IMR-90 (cell line): ENCODE measurements around the gene NDUFB3. TPM values are rescaled to one million over a fixed set of nuclear protein-coding genes. Genes with fewer than 3 reads are reported as not detected.

ENCODE experiments used
- ATAC-seq: fragments of 200-7000 bp; cut with Tn5 transposase; 2 replicates; pipeline ENCODE4 v1.9.1; 2020; ENCODE audit warnings: low read depth, mild to moderate bottlenecking, moderate library complexity
- BruUV-seq: library from RNA; stranded (reverse); fragments of 400-500 nt; replicated peaks from 2 replicates; lab custom pipeline; 2021; lab: Mats Ljungman, UMichigan
- CTCF ChIA-PET: fragments of 300-600 bp; formaldehyde crosslinking; extraction: SDS; loops from one replicate; lab custom pipeline; 2021; ENCODE audit warnings: antibody characterized with exemption; lab: Yijun Ruan, JAX
- POLR2A ChIA-PET: fragments of 300-600 bp; sonication (Branson Sonifier 250); formaldehyde crosslinking; loops from one replicate; lab custom pipeline; 2022; ENCODE audit warnings: antibody characterized with exemption; ENCODE audit not compliant: unreplicated experiment; lab: Charles Lee
- DNase-seq: peaks from one replicate; pipeline ENCODE4 v3.0.0; 2013
- H2AFZ ChIP-seq: replicated peaks from 2 replicates; pipeline ENCODE3; 2013; ENCODE audit warnings: low read length, mild to moderate bottlenecking; ENCODE audit not compliant: poor library complexity
- H2AK5ac ChIP-seq: 2 replicates; pipeline ENCODE4 v1.6.1; 2013; ENCODE audit warnings: low read depth, low read length, inconsistent platforms
- H2AK9ac ChIP-seq: replicated peaks from 2 replicates; pipeline ENCODE3; 2013; ENCODE audit warnings: mild to moderate bottlenecking, low read depth, low read length, moderate library complexity; ENCODE audit not compliant: poor library complexity
- H2BK120ac ChIP-seq: 2 replicates; pipeline ENCODE4 v1.6.1; 2013; ENCODE audit warnings: low read depth, low read length, inconsistent platforms
- H2BK15ac ChIP-seq: 3 replicates; pipeline ENCODE4 v1.6.1; 2013; ENCODE audit warnings: low read depth, low read length, inconsistent platforms
- H2BK20ac ChIP-seq: 2 replicates; pipeline ENCODE4 v1.6.1; 2013; ENCODE audit warnings: low read depth, mild to moderate bottlenecking, inconsistent platforms, low read length, moderate library complexity
- H2BK5ac ChIP-seq: 2 replicates; pipeline ENCODE4 v1.6.1; 2013; ENCODE audit warnings: mild to moderate bottlenecking, low read depth, low read length, inconsistent platforms; ENCODE audit not compliant: poor library complexity, severe bottlenecking
- H3K14ac ChIP-seq: replicated peaks from 2 replicates; pipeline ENCODE4 v1.6.1; 2013; ENCODE audit warnings: low read depth, low read length, inconsistent platforms
- H3K18ac ChIP-seq: 2 replicates; pipeline ENCODE4 v1.6.1; 2013; ENCODE audit warnings: low read depth, low read length, control low read depth
- H3K23ac ChIP-seq: 2 replicates; pipeline ENCODE4 v1.6.1; 2013; ENCODE audit warnings: low read depth, low read length, inconsistent platforms
- H3K27ac ChIP-seq: 2 replicates; pipeline ENCODE4 v1.5.1; 2013; ENCODE audit warnings: mild to moderate bottlenecking, control low read depth, low read length; ENCODE audit not compliant: insufficient read depth
- H3K27me3 ChIP-seq: 2 replicates; pipeline ENCODE4 v1.6.1; 2013; ENCODE audit warnings: low read length; ENCODE audit not compliant: control insufficient read depth, insufficient read depth
- H3K36me3 ChIP-seq: 2 replicates; pipeline ENCODE4 v1.6.1; 2013; ENCODE audit warnings: low read length, mixed read lengths; ENCODE audit not compliant: control insufficient read depth, insufficient read depth
- H3K4ac ChIP-seq: 2 replicates; pipeline ENCODE4 v1.6.1; 2013; ENCODE audit warnings: low read depth, low read length, inconsistent platforms
- H3K4me1 ChIP-seq: 2 replicates; pipeline ENCODE4 v1.6.1; 2013; ENCODE audit warnings: low read length, mixed read lengths; ENCODE audit not compliant: control insufficient read depth, insufficient read depth
- H3K4me2 ChIP-seq: 2 replicates; pipeline ENCODE4 v1.6.1; 2013; ENCODE audit warnings: low read depth, mild to moderate bottlenecking, control low read depth, low read length, moderate library complexity
- H3K4me3 ChIP-seq: 2 replicates; pipeline ENCODE4 v1.5.1; 2013; ENCODE audit warnings: low read depth, mild to moderate bottlenecking, control low read depth, low read length, moderate library complexity; ENCODE audit not compliant: insufficient read depth
- H3K56ac ChIP-seq: 2 replicates; pipeline ENCODE4 v1.6.1; 2013; ENCODE audit warnings: low read length, inconsistent platforms; ENCODE audit not compliant: insufficient read depth; ENCODE audit errors: extremely low read depth
- H3K79me1 ChIP-seq, 2 experiments: 2 replicates each; pipeline ENCODE4 v1.6.1; 2013; ENCODE audit warnings: low read length in 2 of 2, inconsistent platforms in 1 of 2, low read depth in 1 of 2
- H3K9ac ChIP-seq: 2 replicates; pipeline ENCODE4 v1.6.1; 2013; ENCODE audit warnings: low read depth, low read length, control low read depth
- H3K9me1 ChIP-seq: 2 replicates; pipeline ENCODE4 v1.6.1; 2013; ENCODE audit warnings: low read length, inconsistent platforms; ENCODE audit not compliant: insufficient read depth
- H3K9me3 ChIP-seq: 2 replicates; pipeline ENCODE4 v1.6.1; 2013; ENCODE audit warnings: low read length; ENCODE audit not compliant: control insufficient read depth, insufficient read depth
- H4K20me1 ChIP-seq: 2 replicates; pipeline ENCODE4 v1.6.1; 2013; ENCODE audit warnings: low read length, inconsistent platforms; ENCODE audit not compliant: insufficient read depth
- H4K5ac ChIP-seq: 2 replicates; pipeline ENCODE4 v1.6.1; 2013; ENCODE audit warnings: mild to moderate bottlenecking, low read depth, low read length, control low read depth
- H4K8ac ChIP-seq, 2 experiments: 2 replicates each; pipeline ENCODE4 v1.6.1; 2013; ENCODE audit warnings: low read depth in 2 of 2, low read length in 2 of 2, control low read depth in 1 of 2, inconsistent platforms in 1 of 2
- H4K91ac ChIP-seq: 2 replicates; pipeline ENCODE4 v1.6.1; 2013; ENCODE audit warnings: low read depth, low read length, inconsistent platforms; ENCODE audit not compliant: insufficient read depth
- BHLHE40 ChIP-seq: fragments of 150-350 bp; IDR thresholded peaks from 2 replicates; pipeline ENCODE4 v1.6.1; 2016; ENCODE audit warnings: mild to moderate bottlenecking, low read depth, low read length
- CEBPB ChIP-seq: IDR thresholded peaks from 2 replicates; pipeline ENCODE4 v1.6.1; 2012; ENCODE audit warnings: low read depth, low read length, improper control_type of control experiment
- MAFK ChIP-seq: IDR thresholded peaks from 2 replicates; pipeline ENCODE4 v1.6.1; 2012; ENCODE audit warnings: low read depth, low read length, improper control_type of control experiment
- MXI1 ChIP-seq: IDR thresholded peaks from 2 replicates; pipeline ENCODE4 v1.6.1; 2012; ENCODE audit warnings: low read depth, mild to moderate bottlenecking, low read length, moderate library complexity, borderline replicate concordance
- WGBS, 2 experiments: methylation state at CpG; one replicate each; pipeline versions ENCODE4 v1.1.5 to v1.1.7; 2013; ENCODE audit warnings: missing lambda C conversion rate in 2 of 2; ENCODE audit not compliant: insufficient read length in 1 of 2; ENCODE audit errors: extremely low coverage in 2 of 2; 5-methylcytosine and 5-hydroxymethylcytosine counted together
- dilution Hi-C: fragments of 300-500 bp; cut with HindIII; formaldehyde crosslinking; loops from one replicate; pipeline ENCODE4 v1.14.3; 2018; ENCODE audit warnings: low sequenced_read_pairs; ENCODE audit not compliant: unreplicated experiment
- in situ Hi-C: fragments of 300-500 bp; cut with MboI; formaldehyde crosslinking; loops from 3 replicates; pipeline ENCODE4 v1.14.3; 2019; ENCODE audit warnings: low sequenced_read_pairs, inconsistent platforms, mixed read lengths
- intact Hi-C: fragments of 100-400 bp; cut with micrococcal nuclease; formaldehyde crosslinking; loops from 2 replicates; pipeline ENCODE4 v1.10.0; 2022
- polyA plus RNA-seq, 3 experiments: library from polyadenylated mRNA; depleted of rRNA; stranded (reverse); fragments of >200 nt; gene quantifications; 2 replicates each; pipeline ENCODE4 v1.2.3, GENCODE V29; 2012; ENCODE audit warnings: low replicate concordance in 1 of 3
- total RNA-seq: library from RNA; depleted of rRNA; stranded (reverse); fragments of >200 nt; gene quantifications from 2 replicates; pipeline ENCODE4 v1.2.3, GENCODE V29; 2012

The NDUFB3 gene
- total and polyA plus RNA-seq, 2 of the 4 experiments (the other 2 are of a cell fraction), result 41.0 to 98.7 TPM

DNA sequence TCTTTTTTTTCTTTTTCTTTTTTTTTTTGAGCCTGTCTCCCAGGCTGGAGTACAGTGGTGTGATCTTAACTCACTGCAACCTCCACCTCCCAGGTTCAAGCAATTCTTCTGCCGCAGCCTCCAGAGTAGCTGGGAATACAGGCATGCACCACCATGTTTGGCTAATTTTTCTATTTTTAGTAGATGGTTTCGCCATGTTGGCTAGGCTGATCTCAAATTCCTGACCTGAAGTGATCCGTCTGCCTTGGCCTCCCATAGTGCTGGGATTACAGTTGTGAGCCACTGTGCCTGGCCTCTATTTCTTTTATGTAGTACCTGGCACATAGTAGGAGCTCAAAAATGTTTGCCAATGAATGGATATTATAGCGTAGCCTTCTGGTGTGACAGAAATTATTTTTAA lies 37.4 kb downstream of the NDUFB3 start:
- intact Hi-C loops (no loop called here), in situ Hi-C loops (no loop called here), dilution Hi-C loops (no loop called here)
- no TSS peak for BruUV-seq
- Histone ChIP-seq H3K27me3 (no peaks in the 10 kb centered on the region), H2AFZ (no peak overlapping the region), H4K8ac (no peak overlapping the region), H2AK5ac (no peak overlapping the region), H3K18ac (no peak overlapping the region), H3K4me1 (no peaks in the 10 kb centered on the region), H4K20me1 (no peaks in the 10 kb centered on the region), H3K9ac (no peak overlapping the region), H3K4me2 (no peak overlapping the region), H3K9me3 (no peaks in the 10 kb centered on the region), H3K4ac (no peak overlapping the region), H2BK15ac (no peak overlapping the region), H3K9me1 (peaks cover 4% of the 10 kb centered on the region), H3K56ac (no peak overlapping the region), H2BK5ac (no peak overlapping the region), H2BK20ac (no peak overlapping the region), H4K5ac (no peak overlapping the region), H3K14ac (no peak overlapping the region), H3K4me3 (no peak overlapping the region), H3K23ac (no peak overlapping the region), H2AK9ac (no peak overlapping the region), H3K36me3 (no peaks in the 10 kb centered on the region), H3K27ac (no peak overlapping the region), H2BK120ac (no peak overlapping the region), H3K79me1 (peaks cover 0 to 6% of the 10 kb centered on the region in 2 experiments; a peak in 1 of 4 replicates), H4K91ac (no peak overlapping the region)
- no peak for TF ChIP-seq CEBPB
- TF ChIP-seq BHLHE40, result no peak
- no peak for TF ChIP-seq MXI1
- TF ChIP-seq MAFK, result no peak
- CTCF ChIA-PET, result no interaction called here
- ATAC-seq (no peak), DNase-seq (no peak)
- POLR2A ChIA-PET, result no interaction called here
- 100% methylated on average over 1 of the region's 4 CpGs; no CpG with 5 or more reads in 1 of the 2 experiments for WGBS, 2 experiments
